IMR-90 (cell line): ENCODE measurements around the gene CABCOCO1. TPM values are rescaled to one million over a fixed set of nuclear protein-coding genes. Genes with fewer than 3 reads are reported as not detected.
"Not testable (repeated sequence)": the region's sequence is repeated elsewhere in the genome, so short reads cannot be mapped to it uniquely, and the experiment has no call there.

ENCODE experiments used
- ATAC-seq: fragments of 200-7000 bp; cut with Tn5 transposase; 2 replicates; pipeline ENCODE4 v1.9.1; 2020; ENCODE audit warnings: low read depth, mild to moderate bottlenecking, moderate library complexity
- BruUV-seq: library from RNA; stranded (reverse); fragments of 400-500 nt; replicated peaks from 2 replicates; lab custom pipeline; 2021; lab: Mats Ljungman, UMichigan
- CTCF ChIA-PET: fragments of 300-600 bp; formaldehyde crosslinking; extraction: SDS; loops from one replicate; lab custom pipeline; 2021; ENCODE audit warnings: antibody characterized with exemption; lab: Yijun Ruan, JAX
- POLR2A ChIA-PET: fragments of 300-600 bp; sonication (Branson Sonifier 250); formaldehyde crosslinking; loops from one replicate; lab custom pipeline; 2022; ENCODE audit warnings: antibody characterized with exemption; ENCODE audit not compliant: unreplicated experiment; lab: Charles Lee
- DNase-seq: peaks from one replicate; pipeline ENCODE4 v3.0.0; 2013
- H2AFZ ChIP-seq: replicated peaks from 2 replicates; pipeline ENCODE3; 2013; ENCODE audit warnings: low read length, mild to moderate bottlenecking; ENCODE audit not compliant: poor library complexity
- H2AK5ac ChIP-seq: 2 replicates; pipeline ENCODE4 v1.6.1; 2013; ENCODE audit warnings: low read depth, low read length, inconsistent platforms
- H2AK9ac ChIP-seq: replicated peaks from 2 replicates; pipeline ENCODE3; 2013; ENCODE audit warnings: mild to moderate bottlenecking, low read depth, low read length, moderate library complexity; ENCODE audit not compliant: poor library complexity
- H2BK120ac ChIP-seq: 2 replicates; pipeline ENCODE4 v1.6.1; 2013; ENCODE audit warnings: low read depth, low read length, inconsistent platforms
- H2BK15ac ChIP-seq: 3 replicates; pipeline ENCODE4 v1.6.1; 2013; ENCODE audit warnings: low read depth, low read length, inconsistent platforms
- H2BK20ac ChIP-seq: 2 replicates; pipeline ENCODE4 v1.6.1; 2013; ENCODE audit warnings: low read depth, mild to moderate bottlenecking, inconsistent platforms, low read length, moderate library complexity
- H2BK5ac ChIP-seq: 2 replicates; pipeline ENCODE4 v1.6.1; 2013; ENCODE audit warnings: mild to moderate bottlenecking, low read depth, low read length, inconsistent platforms; ENCODE audit not compliant: poor library complexity, severe bottlenecking
- H3K14ac ChIP-seq: replicated peaks from 2 replicates; pipeline ENCODE4 v1.6.1; 2013; ENCODE audit warnings: low read depth, low read length, inconsistent platforms
- H3K18ac ChIP-seq: 2 replicates; pipeline ENCODE4 v1.6.1; 2013; ENCODE audit warnings: low read depth, low read length, control low read depth
- H3K23ac ChIP-seq: 2 replicates; pipeline ENCODE4 v1.6.1; 2013; ENCODE audit warnings: low read depth, low read length, inconsistent platforms
- H3K27ac ChIP-seq: 2 replicates; pipeline ENCODE4 v1.5.1; 2013; ENCODE audit warnings: mild to moderate bottlenecking, control low read depth, low read length; ENCODE audit not compliant: insufficient read depth
- H3K27me3 ChIP-seq: 2 replicates; pipeline ENCODE4 v1.6.1; 2013; ENCODE audit warnings: low read length; ENCODE audit not compliant: control insufficient read depth, insufficient read depth
- H3K36me3 ChIP-seq: 2 replicates; pipeline ENCODE4 v1.6.1; 2013; ENCODE audit warnings: low read length, mixed read lengths; ENCODE audit not compliant: control insufficient read depth, insufficient read depth
- H3K4ac ChIP-seq: 2 replicates; pipeline ENCODE4 v1.6.1; 2013; ENCODE audit warnings: low read depth, low read length, inconsistent platforms
- H3K4me1 ChIP-seq: 2 replicates; pipeline ENCODE4 v1.6.1; 2013; ENCODE audit warnings: low read length, mixed read lengths; ENCODE audit not compliant: control insufficient read depth, insufficient read depth
- H3K4me2 ChIP-seq: 2 replicates; pipeline ENCODE4 v1.6.1; 2013; ENCODE audit warnings: low read depth, mild to moderate bottlenecking, control low read depth, low read length, moderate library complexity
- H3K4me3 ChIP-seq: 2 replicates; pipeline ENCODE4 v1.5.1; 2013; ENCODE audit warnings: low read depth, mild to moderate bottlenecking, control low read depth, low read length, moderate library complexity; ENCODE audit not compliant: insufficient read depth
- H3K56ac ChIP-seq: 2 replicates; pipeline ENCODE4 v1.6.1; 2013; ENCODE audit warnings: low read length, inconsistent platforms; ENCODE audit not compliant: insufficient read depth; ENCODE audit errors: extremely low read depth
- H3K79me1 ChIP-seq, 2 experiments: 2 replicates each; pipeline ENCODE4 v1.6.1; 2013; ENCODE audit warnings: low read length in 2 of 2, inconsistent platforms in 1 of 2, low read depth in 1 of 2
- H3K9ac ChIP-seq: 2 replicates; pipeline ENCODE4 v1.6.1; 2013; ENCODE audit warnings: low read depth, low read length, control low read depth
- H3K9me1 ChIP-seq: 2 replicates; pipeline ENCODE4 v1.6.1; 2013; ENCODE audit warnings: low read length, inconsistent platforms; ENCODE audit not compliant: insufficient read depth
- H3K9me3 ChIP-seq: 2 replicates; pipeline ENCODE4 v1.6.1; 2013; ENCODE audit warnings: low read length; ENCODE audit not compliant: control insufficient read depth, insufficient read depth
- H4K20me1 ChIP-seq: 2 replicates; pipeline ENCODE4 v1.6.1; 2013; ENCODE audit warnings: low read length, inconsistent platforms; ENCODE audit not compliant: insufficient read depth
- H4K5ac ChIP-seq: 2 replicates; pipeline ENCODE4 v1.6.1; 2013; ENCODE audit warnings: mild to moderate bottlenecking, low read depth, low read length, control low read depth
- H4K8ac ChIP-seq, 2 experiments: 2 replicates each; pipeline ENCODE4 v1.6.1; 2013; ENCODE audit warnings: low read depth in 2 of 2, low read length in 2 of 2, control low read depth in 1 of 2, inconsistent platforms in 1 of 2
- H4K91ac ChIP-seq: 2 replicates; pipeline ENCODE4 v1.6.1; 2013; ENCODE audit warnings: low read depth, low read length, inconsistent platforms; ENCODE audit not compliant: insufficient read depth
- WGBS, 2 experiments: methylation state at CpG; one replicate each; pipeline versions ENCODE4 v1.1.5 to v1.1.7; 2013; ENCODE audit warnings: missing lambda C conversion rate in 2 of 2; ENCODE audit not compliant: insufficient read length in 1 of 2; ENCODE audit errors: extremely low coverage in 2 of 2; 5-methylcytosine and 5-hydroxymethylcytosine counted together
- dilution Hi-C: fragments of 300-500 bp; cut with HindIII; formaldehyde crosslinking; loops from one replicate; pipeline ENCODE4 v1.14.3; 2018; ENCODE audit warnings: low sequenced_read_pairs; ENCODE audit not compliant: unreplicated experiment
- in situ Hi-C: fragments of 300-500 bp; cut with MboI; formaldehyde crosslinking; loops from 3 replicates; pipeline ENCODE4 v1.14.3; 2019; ENCODE audit warnings: low sequenced_read_pairs, inconsistent platforms, mixed read lengths
- intact Hi-C: fragments of 100-400 bp; cut with micrococcal nuclease; formaldehyde crosslinking; loops from 2 replicates; pipeline ENCODE4 v1.10.0; 2022
- polyA plus RNA-seq, 3 experiments: library from polyadenylated mRNA; depleted of rRNA; stranded (reverse); fragments of >200 nt; gene quantifications; 2 replicates each; pipeline ENCODE4 v1.2.3, GENCODE V29; 2012; ENCODE audit warnings: low replicate concordance in 1 of 3
- total RNA-seq: library from RNA; depleted of rRNA; stranded (reverse); fragments of >200 nt; gene quantifications from 2 replicates; pipeline ENCODE4 v1.2.3, GENCODE V29; 2012

Gene CABCOCO1
- total and polyA plus RNA-seq, 2 of the 4 experiments (the other 2 are of a cell fraction), result 0.18 to 0.31 TPM

DNA sequence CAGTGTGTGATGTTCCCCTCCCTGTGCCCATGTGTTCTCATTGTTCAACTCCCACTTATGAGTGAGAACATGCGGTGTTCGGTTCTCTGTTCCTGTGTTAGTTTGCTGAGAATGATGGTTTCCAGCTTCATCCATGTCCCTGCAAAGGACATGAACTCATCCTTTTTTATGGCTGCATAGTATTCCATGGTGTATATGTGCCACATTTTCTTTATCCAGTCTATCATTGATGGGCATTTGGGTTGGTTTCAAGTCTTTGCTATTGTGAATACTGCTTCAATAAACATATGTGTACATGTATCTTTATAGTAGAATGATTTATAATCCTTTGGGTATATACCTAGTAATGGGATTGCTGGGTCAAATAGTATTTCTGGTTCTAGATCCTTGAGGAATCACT is 28.9 kb downstream of the CABCOCO1 start:
- CTCF ChIA-PET, POLR2A ChIA-PET, intact Hi-C loops, H3K36me3 ChIP-seq, H3K4me1 ChIP-seq, H4K91ac ChIP-seq, H3K9me3 ChIP-seq, H3K27me3 ChIP-seq, H4K20me1 ChIP-seq, H3K27ac ChIP-seq, H2BK120ac ChIP-seq, H3K4me2 ChIP-seq, H3K4ac ChIP-seq, H3K14ac ChIP-seq, dilution Hi-C loops, DNase-seq, H3K9me1 ChIP-seq, H2AK5ac ChIP-seq, H2BK15ac ChIP-seq, in situ Hi-C loops, H3K18ac ChIP-seq, BruUV-seq, H2AK9ac ChIP-seq, H2BK20ac ChIP-seq, H3K4me3 ChIP-seq, H4K8ac ChIP-seq, H3K23ac ChIP-seq, H4K5ac ChIP-seq, H3K79me1 ChIP-seq, ATAC-seq, H3K56ac ChIP-seq, H3K9ac ChIP-seq, H2BK5ac ChIP-seq, H2AFZ ChIP-seq: not testable (repeated sequence)
- no CpG with 5 or more reads among the region's 2 CpGs for WGBS, 2 experiments
